ENCODE results near the gene ZNF892. TPM values are rescaled to one million over a fixed set of nuclear protein-coding genes. Genes with fewer than 3 reads are reported as not detected.
"Not testable (repeated sequence)": the region's sequence is repeated elsewhere in the genome, so short reads cannot be mapped to it uniquely, and the experiment has no call there.

ZNF892 gene
- total and polyA plus RNA-seq, 2 donors (not counting 1 experiment from before 2014, with no cell fraction given): 1.1 to 7.3 TPM

DNA sequence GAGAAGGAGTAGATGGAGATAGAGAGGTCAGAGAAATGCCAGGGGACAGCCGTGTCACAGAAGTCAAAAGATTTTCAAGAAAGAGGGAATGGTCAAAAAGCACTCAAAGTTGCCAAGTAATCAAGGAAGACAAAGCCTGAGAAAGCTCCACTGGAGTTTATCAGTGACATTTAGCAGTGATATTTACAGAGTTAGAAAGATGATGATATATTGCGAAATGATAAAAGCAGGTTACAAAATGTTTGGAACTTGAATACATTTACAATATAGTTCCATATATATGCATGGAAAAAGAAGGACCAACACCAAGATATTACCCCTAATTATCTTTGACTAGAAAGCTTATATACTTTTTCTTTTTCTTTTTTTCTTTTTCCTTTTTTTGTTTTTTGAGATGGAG lies 21.3 kb upstream of the ZNF892 start:
- H3K4me3 ChIP-seq (replicated peaks in 1 of 4; ENCODE audit: control extremely low read depth in 1 of 4, insufficient read depth in 1 of 4, low read depth in 3 of 4, low read length in 4 of 4): no peak overlapping the region
- no peaks in the 10 kb centered on the region for H4K20me1 ChIP-seq (ENCODE audit: control insufficient read depth, extremely low read depth, insufficient read depth, low read length)
- TF ChIP-seq, protein P1, sequence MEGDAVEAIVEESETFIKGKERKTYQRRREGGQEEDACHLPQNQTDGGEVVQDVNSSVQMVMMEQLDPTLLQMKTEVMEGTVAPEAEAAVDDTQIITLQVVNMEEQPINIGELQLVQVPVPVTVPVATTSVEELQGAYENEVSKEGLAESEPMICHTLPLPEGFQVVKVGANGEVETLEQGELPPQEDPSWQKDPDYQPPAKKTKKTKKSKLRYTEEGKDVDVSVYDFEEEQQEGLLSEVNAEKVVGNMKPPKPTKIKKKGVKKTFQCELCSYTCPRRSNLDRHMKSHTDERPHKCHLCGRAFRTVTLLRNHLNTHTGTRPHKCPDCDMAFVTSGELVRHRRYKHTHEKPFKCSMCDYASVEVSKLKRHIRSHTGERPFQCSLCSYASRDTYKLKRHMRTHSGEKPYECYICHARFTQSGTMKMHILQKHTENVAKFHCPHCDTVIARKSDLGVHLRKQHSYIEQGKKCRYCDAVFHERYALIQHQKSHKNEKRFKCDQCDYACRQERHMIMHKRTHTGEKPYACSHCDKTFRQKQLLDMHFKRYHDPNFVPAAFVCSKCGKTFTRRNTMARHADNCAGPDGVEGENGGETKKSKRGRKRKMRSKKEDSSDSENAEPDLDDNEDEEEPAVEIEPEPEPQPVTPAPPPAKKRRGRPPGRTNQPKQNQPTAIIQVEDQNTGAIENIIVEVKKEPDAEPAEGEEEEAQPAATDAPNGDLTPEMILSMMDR (conservative IDR thresholded peaks at IDR 0.05 in 1 of 2, IDR thresholded peaks at IDR 0.05 in 1 of 2; ENCODE audit: low read depth in 1 of 2, low read length in 2 of 2): no peak
- TF ChIP-seq EZH2 (IDR thresholded peaks at IDR 0.05; ENCODE audit: low read length, missing control alignments): no peak
- H2AFZ ChIP-seq (ENCODE audit: low read length): no peak overlapping the region
- H3K79me2 ChIP-seq (ENCODE audit: control insufficient read depth, insufficient read depth, low read length): no peaks in the 10 kb centered on the region
- H3K36me3 ChIP-seq (ENCODE audit: control insufficient read depth, insufficient read depth, low read length): peaks cover 8% of the 10 kb centered on the region
- no peak overlapping the region for H3K27ac ChIP-seq (ENCODE audit: insufficient read depth, low read length)
- H3K4me1 ChIP-seq (ENCODE audit: control insufficient read depth, extremely low read depth, insufficient read depth, low read length): no peaks in the 10 kb centered on the region
- no peak overlapping the region for H3K4me2 ChIP-seq (ENCODE audit: extremely low read depth, insufficient read depth, low read length)
- no peaks in the 10 kb centered on the region for H3K27me3 ChIP-seq (ENCODE audit: control insufficient read depth, insufficient read depth, low read length)
- H3K9me3 ChIP-seq (ENCODE audit: control insufficient read depth, insufficient read depth, low read depth, low read length): no peaks in the 10 kb centered on the region
- no peak overlapping the region for H3K9ac ChIP-seq (ENCODE audit: insufficient read depth, low read length)
- DNase-seq (ENCODE audit: low read depth in 2 of 2): no peak

DNA sequence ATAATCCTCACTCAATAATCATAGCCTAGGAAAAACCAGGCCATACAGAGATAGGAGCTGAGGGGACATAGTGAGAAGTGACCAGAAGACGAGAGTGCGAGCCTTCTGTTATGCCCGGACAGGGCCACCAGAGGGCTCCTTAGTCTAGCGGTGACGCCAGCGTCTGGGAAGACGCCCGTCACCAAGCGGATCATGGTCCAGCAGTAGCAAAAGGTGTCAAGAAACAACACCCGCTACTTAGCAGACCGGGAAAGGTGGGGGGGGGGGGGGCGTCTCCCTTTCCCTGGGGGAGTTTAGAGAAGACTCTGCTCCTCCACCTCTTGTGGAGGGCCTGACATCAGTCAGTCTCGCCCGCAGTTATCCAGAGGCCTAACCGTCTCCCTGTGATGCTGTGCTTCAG lies 14.4 kb upstream of the ZNF892 start:
- H3K27ac ChIP-seq (ENCODE audit: insufficient read depth, low read length); H3K36me3 ChIP-seq (ENCODE audit: control insufficient read depth, insufficient read depth, low read length); H3K4me3 ChIP-seq (replicated peaks in 1 of 4; ENCODE audit: control extremely low read depth in 1 of 4, insufficient read depth in 1 of 4, low read depth in 3 of 4, low read length in 4 of 4); H3K4me2 ChIP-seq (ENCODE audit: extremely low read depth, insufficient read depth, low read length); H3K27me3 ChIP-seq (ENCODE audit: control insufficient read depth, insufficient read depth, low read length); H4K20me1 ChIP-seq (ENCODE audit: control insufficient read depth, extremely low read depth, insufficient read depth, low read length); H3K9me3 ChIP-seq (ENCODE audit: control insufficient read depth, insufficient read depth, low read depth, low read length); H3K79me2 ChIP-seq (ENCODE audit: control insufficient read depth, insufficient read depth, low read length); H2AFZ ChIP-seq (ENCODE audit: low read length); H3K9ac ChIP-seq (ENCODE audit: insufficient read depth, low read length); H3K4me1 ChIP-seq (ENCODE audit: control insufficient read depth, extremely low read depth, insufficient read depth, low read length): not testable (repeated sequence)
- TF ChIP-seq, protein P1 (conservative IDR thresholded peaks at IDR 0.05 in 1 of 2, IDR thresholded peaks at IDR 0.05 in 1 of 2; ENCODE audit: low read depth in 1 of 2, low read length in 2 of 2): peak; percentile 41 to 53
- peak; percentile 9 to 17 for DNase-seq (ENCODE audit: low read depth in 2 of 2)

DNA sequence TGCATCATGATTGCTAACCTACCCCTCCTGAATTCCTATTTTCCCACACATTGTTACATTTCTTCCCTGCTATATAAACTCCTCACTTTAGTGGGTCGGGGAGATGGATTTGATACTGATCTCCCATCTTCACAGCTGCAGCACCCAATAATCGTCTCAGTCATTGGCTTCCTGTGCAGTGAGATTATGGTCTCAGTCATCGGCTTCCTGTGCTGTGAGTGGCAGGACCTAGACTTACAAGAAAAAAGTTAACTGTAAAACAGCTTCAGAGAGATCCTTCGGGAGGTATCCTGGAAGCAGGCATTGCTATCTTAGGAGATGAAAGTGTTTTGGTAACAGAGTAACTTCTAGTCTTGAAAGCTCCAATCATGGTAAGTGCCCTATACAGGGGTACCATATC lies 3.4 kb upstream of the ZNF892 start:
- no peak overlapping the region for H2AFZ ChIP-seq (ENCODE audit: low read length)
- no peaks in the 10 kb centered on the region for H3K36me3 ChIP-seq (ENCODE audit: control insufficient read depth, insufficient read depth, low read length)
- H3K27me3 ChIP-seq (ENCODE audit: control insufficient read depth, insufficient read depth, low read length): no peaks in the 10 kb centered on the region
- no peaks in the 10 kb centered on the region for H4K20me1 ChIP-seq (ENCODE audit: control insufficient read depth, extremely low read depth, insufficient read depth, low read length)
- DNase-seq (ENCODE audit: low read depth in 2 of 2): no peak
- no peaks in the 10 kb centered on the region for H3K79me2 ChIP-seq (ENCODE audit: control insufficient read depth, insufficient read depth, low read length)
- no peak overlapping the region for H3K4me2 ChIP-seq (ENCODE audit: extremely low read depth, insufficient read depth, low read length)
- no peak overlapping the region for H3K27ac ChIP-seq (ENCODE audit: insufficient read depth, low read length)
- H3K9ac ChIP-seq (ENCODE audit: insufficient read depth, low read length): no peak overlapping the region
- H3K4me3 ChIP-seq (replicated peaks in 1 of 4; ENCODE audit: control extremely low read depth in 1 of 4, insufficient read depth in 1 of 4, low read depth in 3 of 4, low read length in 4 of 4): no peak overlapping the region
- H3K9me3 ChIP-seq (ENCODE audit: control insufficient read depth, insufficient read depth, low read depth, low read length): no peaks in the 10 kb centered on the region
- H3K4me1 ChIP-seq (ENCODE audit: control insufficient read depth, extremely low read depth, insufficient read depth, low read length): no peaks in the 10 kb centered on the region
- no peak for TF ChIP-seq EZH2 (IDR thresholded peaks at IDR 0.05; ENCODE audit: low read length, missing control alignments)
- TF ChIP-seq, protein P1 (conservative IDR thresholded peaks at IDR 0.05 in 1 of 2, IDR thresholded peaks at IDR 0.05 in 1 of 2; ENCODE audit: low read depth in 1 of 2, low read length in 2 of 2): no peak

All from fibroblast of lung (primary cell).